NT2/D1 (cell line): ENCODE results near the gene UBE2E1.

Experiments used
- SUZ12 ChIP-seq: IDR thresholded peaks from 2 replicates; pipeline ENCODE4 v1.6.1; 2011; ENCODE audit not compliant: insufficient read length, insufficient read depth; ENCODE audit errors: extremely low read depth
- YY1 ChIP-seq: IDR thresholded peaks from 2 replicates; pipeline ENCODE4 v1.6.1; 2011; ENCODE audit not compliant: insufficient read length, insufficient read depth
- ZNF274 ChIP-seq: IDR thresholded peaks from 2 replicates; pipeline ENCODE4 v1.6.1; 2011; ENCODE audit warnings: mild to moderate bottlenecking, low read depth, low read length

- no peak for TF ChIP-seq SUZ12
- TF ChIP-seq YY1: no peak
- TF ChIP-seq ZNF274: no peak
Observed at GRCh38 chr3:23764407-23764806, 41.3 kb upstream of the UBE2E1 start.
